ENCODE results near the gene SLC23A3. TPM values are rescaled to one million over a fixed set of nuclear protein-coding genes. Genes with fewer than 3 reads are reported as not detected.
A peak's percentile ranks its signal among the peaks of the same experiment; 100 is the strongest.

The SLC23A3 gene
- total and polyA plus RNA-seq, 9 of the 15 experiments (the other 6 are each of a cell fraction or from before 2014, with no cell fraction given), result 0.06 to 0.64 (median 0.16) TPM

DNA sequence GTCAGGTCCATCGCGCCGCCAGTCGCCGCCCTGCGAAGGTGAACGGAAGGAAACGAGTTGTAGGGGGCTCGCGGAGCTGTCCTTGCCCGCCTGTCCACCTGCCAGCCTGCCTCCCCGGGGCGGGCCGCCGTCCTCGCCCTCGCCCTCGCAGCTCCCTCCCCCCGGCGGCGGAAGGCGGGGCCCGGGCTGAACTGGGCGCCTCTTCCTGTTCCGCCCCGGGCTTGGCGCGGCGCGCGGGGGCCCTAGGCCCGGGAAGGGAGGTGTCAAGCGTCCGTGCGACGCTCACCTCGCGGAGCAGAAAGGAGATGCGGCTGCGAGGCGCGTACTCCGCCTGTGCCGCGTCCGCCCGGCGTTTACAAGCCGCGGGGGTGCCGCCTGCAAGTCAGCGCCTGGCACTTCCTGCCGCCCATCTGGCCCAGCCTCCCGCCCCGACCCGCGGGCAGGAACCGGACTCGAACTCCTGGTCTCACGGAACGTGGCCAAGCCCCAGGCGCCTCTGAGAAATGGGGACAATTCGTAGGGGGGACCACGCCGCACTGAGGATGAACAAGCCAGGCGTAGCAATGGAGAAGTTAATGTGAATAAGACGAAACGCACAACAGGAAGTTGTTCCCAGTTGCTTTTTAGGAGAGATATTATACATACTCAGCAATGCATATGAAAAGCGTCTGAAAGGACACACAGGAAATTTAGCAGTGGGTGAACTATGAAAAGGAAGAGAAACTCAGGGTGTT lies 7.2 kb upstream of the SLC23A3 start, which contains the start of gene CNPPD1 (continued):
- TF ChIP-seq, protein P1, sequence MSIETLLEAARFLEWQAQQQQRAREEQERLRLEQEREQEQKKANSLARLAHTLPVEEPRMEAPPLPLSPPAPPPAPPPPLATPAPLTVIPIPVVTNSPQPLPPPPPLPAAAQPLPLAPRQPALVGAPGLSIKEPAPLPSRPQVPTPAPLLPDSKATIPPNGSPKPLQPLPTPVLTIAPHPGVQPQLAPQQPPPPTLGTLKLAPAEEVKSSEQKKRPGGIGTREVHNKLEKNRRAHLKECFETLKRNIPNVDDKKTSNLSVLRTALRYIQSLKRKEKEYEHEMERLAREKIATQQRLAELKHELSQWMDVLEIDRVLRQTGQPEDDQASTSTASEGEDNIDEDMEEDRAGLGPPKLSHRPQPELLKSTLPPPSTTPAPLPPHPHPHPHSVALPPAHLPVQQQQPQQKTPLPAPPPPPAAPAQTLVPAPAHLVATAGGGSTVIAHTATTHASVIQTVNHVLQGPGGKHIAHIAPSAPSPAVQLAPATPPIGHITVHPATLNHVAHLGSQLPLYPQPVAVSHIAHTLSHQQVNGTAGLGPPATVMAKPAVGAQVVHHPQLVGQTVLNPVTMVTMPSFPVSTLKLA (conservative IDR thresholded peaks at IDR 0.05), result peak; percentile 21 to 69; a peak in 2 of 4 replicates
- TF ChIP-seq NRF1 (conservative IDR thresholded peaks at IDR 0.05 in 1 of 2, IDR thresholded peaks at IDR 0.05 in 1 of 2) (peak in 1 of 2 experiments; percentile 23; a peak in 2 of 4 replicates), ZZZ3 (IDR thresholded peaks at IDR 0.05) (no peak), NCOA6 (IDR thresholded peaks at IDR 0.05) (no peak), MECOM (CRISPR knock-in tag; IDR thresholded peaks at IDR 0.05) (no peak), RB1 (IDR thresholded peaks at IDR 0.05; ENCODE audit: low read depth) (peak; percentile 83; the same call in 1 of the 2 replicates), ZNF316 (IDR thresholded peaks at IDR 0.05) (no peak), ZNF699 (CRISPR knock-in tag; IDR thresholded peaks at IDR 0.05; ENCODE audit: insufficient replicate concordance) (no peak), KDM4B (IDR thresholded peaks at IDR 0.05; ENCODE audit: borderline replicate concordance in 2 of 2, low read depth in 1 of 2) (peak in 1 of 2 experiments; percentile 45; a peak in 1 of 4 replicates), ZNF764 (CRISPR knock-in tag; IDR thresholded peaks at IDR 0.05; ENCODE audit: low read depth) (no peak), ZNF140 (CRISPR knock-in tag; IDR thresholded peaks at IDR 0.05) (no peak), POLR2AphosphoS5 (IDR thresholded peaks at IDR 0.05; ENCODE audit: control insufficient read depth, insufficient read depth, low read depth, low read length) (peak; percentile 58), EGR1 (conservative IDR thresholded peaks at IDR 0.05) (no peak; the same call in none of the 2 replicates)
- TF ChIP-seq, protein P2, sequence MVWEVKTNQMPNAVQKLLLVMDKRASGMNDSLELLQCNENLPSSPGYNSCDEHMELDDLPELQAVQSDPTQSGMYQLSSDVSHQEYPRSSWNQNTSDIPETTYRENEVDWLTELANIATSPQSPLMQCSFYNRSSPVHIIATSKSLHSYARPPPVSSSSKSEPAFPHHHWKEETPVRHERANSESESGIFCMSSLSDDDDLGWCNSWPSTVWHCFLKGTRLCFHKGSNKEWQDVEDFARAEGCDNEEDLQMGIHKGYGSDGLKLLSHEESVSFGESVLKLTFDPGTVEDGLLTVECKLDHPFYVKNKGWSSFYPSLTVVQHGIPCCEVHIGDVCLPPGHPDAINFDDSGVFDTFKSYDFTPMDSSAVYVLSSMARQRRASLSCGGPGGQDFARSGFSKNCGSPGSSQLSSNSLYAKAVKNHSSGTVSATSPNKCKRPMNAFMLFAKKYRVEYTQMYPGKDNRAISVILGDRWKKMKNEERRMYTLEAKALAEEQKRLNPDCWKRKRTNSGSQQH (CRISPR knock-in tag; IDR thresholded peaks at IDR 0.05), result no peak
- TF ChIP-seq, protein P3, sequence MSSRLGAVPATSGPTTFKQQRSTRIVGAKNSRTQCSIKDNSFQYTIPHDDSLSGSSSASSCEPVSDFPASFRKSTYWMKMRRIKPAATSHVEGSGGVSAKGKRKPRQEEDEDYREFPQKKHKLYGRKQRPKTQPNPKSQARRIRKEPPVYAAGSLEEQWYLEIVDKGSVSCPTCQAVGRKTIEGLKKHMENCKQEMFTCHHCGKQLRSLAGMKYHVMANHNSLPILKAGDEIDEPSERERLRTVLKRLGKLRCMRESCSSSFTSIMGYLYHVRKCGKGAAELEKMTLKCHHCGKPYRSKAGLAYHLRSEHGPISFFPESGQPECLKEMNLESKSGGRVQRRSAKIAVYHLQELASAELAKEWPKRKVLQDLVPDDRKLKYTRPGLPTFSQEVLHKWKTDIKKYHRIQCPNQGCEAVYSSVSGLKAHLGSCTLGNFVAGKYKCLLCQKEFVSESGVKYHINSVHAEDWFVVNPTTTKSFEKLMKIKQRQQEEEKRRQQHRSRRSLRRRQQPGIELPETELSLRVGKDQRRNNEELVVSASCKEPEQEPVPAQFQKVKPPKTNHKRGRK (tag; IDR thresholded peaks at IDR 0.05), result no peak
- TF ChIP-seq, protein P4, sequence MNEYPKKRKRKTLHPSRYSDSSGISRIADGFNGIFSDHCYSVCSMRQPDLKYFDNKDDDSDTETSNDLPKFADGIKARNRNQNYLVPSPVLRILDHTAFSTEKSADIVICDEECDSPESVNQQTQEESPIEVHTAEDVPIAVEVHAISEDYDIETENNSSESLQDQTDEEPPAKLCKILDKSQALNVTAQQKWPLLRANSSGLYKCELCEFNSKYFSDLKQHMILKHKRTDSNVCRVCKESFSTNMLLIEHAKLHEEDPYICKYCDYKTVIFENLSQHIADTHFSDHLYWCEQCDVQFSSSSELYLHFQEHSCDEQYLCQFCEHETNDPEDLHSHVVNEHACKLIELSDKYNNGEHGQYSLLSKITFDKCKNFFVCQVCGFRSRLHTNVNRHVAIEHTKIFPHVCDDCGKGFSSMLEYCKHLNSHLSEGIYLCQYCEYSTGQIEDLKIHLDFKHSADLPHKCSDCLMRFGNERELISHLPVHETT (CRISPR knock-in tag; conservative IDR thresholded peaks at IDR 0.05 in 1 of 2, IDR thresholded peaks at IDR 0.05 in 1 of 2), result peak in 1 of 2 experiments; percentile 86; a peak in 2 of 4 replicates
- TF ChIP-seq, protein P5, sequence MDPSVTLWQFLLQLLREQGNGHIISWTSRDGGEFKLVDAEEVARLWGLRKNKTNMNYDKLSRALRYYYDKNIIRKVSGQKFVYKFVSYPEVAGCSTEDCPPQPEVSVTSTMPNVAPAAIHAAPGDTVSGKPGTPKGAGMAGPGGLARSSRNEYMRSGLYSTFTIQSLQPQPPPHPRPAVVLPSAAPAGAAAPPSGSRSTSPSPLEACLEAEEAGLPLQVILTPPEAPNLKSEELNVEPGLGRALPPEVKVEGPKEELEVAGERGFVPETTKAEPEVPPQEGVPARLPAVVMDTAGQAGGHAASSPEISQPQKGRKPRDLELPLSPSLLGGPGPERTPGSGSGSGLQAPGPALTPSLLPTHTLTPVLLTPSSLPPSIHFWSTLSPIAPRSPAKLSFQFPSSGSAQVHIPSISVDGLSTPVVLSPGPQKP (CRISPR knock-in tag; IDR thresholded peaks at IDR 0.05), result no peak
